MCF 10A (cell line): ENCODE results near the gene GNG7. TPM values are rescaled to one million over a fixed set of nuclear protein-coding genes. Genes with fewer than 3 reads are reported as not detected.

ENCODE experiments used
- Bru-seq: library from RNA; stranded (reverse); fragments of 400-500 nt; gene quantifications from one replicate; lab custom pipeline; 2021; lab: Mats Ljungman, UMichigan
- BruChase-seq, 2 experiments: library from RNA; stranded (reverse); fragments of 400-500 nt; gene quantifications; one replicate each; lab custom pipeline; 2021; lab: Mats Ljungman, UMichigan
- BruUV-seq: library from RNA; stranded (reverse); fragments of 400-500 nt; replicated peaks from 2 replicates; lab custom pipeline; 2021; lab: Mats Ljungman, UMichigan
- CTCF ChIA-PET: fragments of 300-600 bp; sonication (Branson Sonifier 250); formaldehyde crosslinking; extraction: SDS; loops from one replicate; lab custom pipeline; 2021; ENCODE audit warnings: antibody characterized with exemption, inconsistent platforms; lab: Yijun Ruan, JAX
- POLR2A ChIA-PET: fragments of 300-600, 350-650 bp; sonication (Branson Sonifier 250); formaldehyde crosslinking; extraction: SDS; loops from one replicate; lab custom pipeline; 2020; ENCODE audit warnings: antibody characterized with exemption, inconsistent platforms; lab: Yijun Ruan, JAX
- DNase-seq: peaks from one replicate; pipeline ENCODE4 v3.0.0-alpha.2; 2018; ENCODE audit not compliant: unreplicated experiment
- H3K27ac Mint-ChIP-seq: one replicate; pipeline ENCODE4 v1.8.0; 2022; ENCODE audit warnings: mild to moderate bottlenecking, low read depth, mixed read lengths; ENCODE audit not compliant: unreplicated experiment
- H3K27me3 Mint-ChIP-seq: one replicate; pipeline ENCODE4 v1.8.0; 2022; ENCODE audit warnings: mixed read lengths; ENCODE audit not compliant: insufficient read depth, unreplicated experiment
- H3K36me3 Mint-ChIP-seq: one replicate; pipeline ENCODE4 v1.8.0; 2022; ENCODE audit warnings: mild to moderate bottlenecking, moderate library complexity, mixed read lengths; ENCODE audit not compliant: insufficient read depth, unreplicated experiment
- H3K4me1 Mint-ChIP-seq: one replicate; pipeline ENCODE4 v1.8.0; 2022; ENCODE audit warnings: mixed read lengths; ENCODE audit not compliant: insufficient read depth, unreplicated experiment
- H3K4me3 Mint-ChIP-seq: one replicate; pipeline ENCODE4 v1.8.0; 2022; ENCODE audit warnings: mild to moderate bottlenecking, moderate library complexity, mixed read lengths; ENCODE audit not compliant: unreplicated experiment
- H3K9me3 Mint-ChIP-seq: one replicate; pipeline ENCODE4 v1.8.0; 2022; ENCODE audit warnings: mixed read lengths; ENCODE audit not compliant: unreplicated experiment
- intact Hi-C: fragments of 100-400 bp; cut with micrococcal nuclease; formaldehyde crosslinking; loops from 2 replicates; pipeline ENCODE4 v1.14.1; 2022
- long read RNA-seq: library from polyadenylated mRNA; stranded (forward); transcript quantifications from one replicate; pipeline ENCODE4 v2.0.0, GENCODE V29; 2022
- total RNA-seq: library from RNA; stranded (reverse); gene quantifications from 2 replicates; pipeline ENCODE4 v1.2.3, GENCODE V29; 2022
- TF ChIP-seq, protein P1 (sequence below): fragments of 200-600 bp; IDR thresholded peaks from one replicate; pipeline ENCODE4 v1.8.0; 2022; ENCODE audit warnings: antibody characterized with exemption, mild to moderate bottlenecking; ENCODE audit not compliant: unreplicated experiment

The GNG7 gene
- 0.22 and 0.51 TPM in 2 replicates for total RNA-seq
- percentile 15 among the genes with signal in this experiment for Bru-seq, nascent RNA
- BruChase-seq, experiment 1, labeled RNA remaining after a 6-hour chase = percentile 12 among the genes with signal in this experiment
- percentile 11 among the genes with signal in this experiment for BruChase-seq, experiment 2, labeled RNA remaining after a 2-hour chase
- long read RNA-seq, full-length matches to known transcripts = 1 of 4 reads
- long read RNA-seq, partial matches to known transcripts = 0 of 4 reads
- long read RNA-seq, other reads (novel, unspliced or antisense) = 3 of 4 reads

DNA sequence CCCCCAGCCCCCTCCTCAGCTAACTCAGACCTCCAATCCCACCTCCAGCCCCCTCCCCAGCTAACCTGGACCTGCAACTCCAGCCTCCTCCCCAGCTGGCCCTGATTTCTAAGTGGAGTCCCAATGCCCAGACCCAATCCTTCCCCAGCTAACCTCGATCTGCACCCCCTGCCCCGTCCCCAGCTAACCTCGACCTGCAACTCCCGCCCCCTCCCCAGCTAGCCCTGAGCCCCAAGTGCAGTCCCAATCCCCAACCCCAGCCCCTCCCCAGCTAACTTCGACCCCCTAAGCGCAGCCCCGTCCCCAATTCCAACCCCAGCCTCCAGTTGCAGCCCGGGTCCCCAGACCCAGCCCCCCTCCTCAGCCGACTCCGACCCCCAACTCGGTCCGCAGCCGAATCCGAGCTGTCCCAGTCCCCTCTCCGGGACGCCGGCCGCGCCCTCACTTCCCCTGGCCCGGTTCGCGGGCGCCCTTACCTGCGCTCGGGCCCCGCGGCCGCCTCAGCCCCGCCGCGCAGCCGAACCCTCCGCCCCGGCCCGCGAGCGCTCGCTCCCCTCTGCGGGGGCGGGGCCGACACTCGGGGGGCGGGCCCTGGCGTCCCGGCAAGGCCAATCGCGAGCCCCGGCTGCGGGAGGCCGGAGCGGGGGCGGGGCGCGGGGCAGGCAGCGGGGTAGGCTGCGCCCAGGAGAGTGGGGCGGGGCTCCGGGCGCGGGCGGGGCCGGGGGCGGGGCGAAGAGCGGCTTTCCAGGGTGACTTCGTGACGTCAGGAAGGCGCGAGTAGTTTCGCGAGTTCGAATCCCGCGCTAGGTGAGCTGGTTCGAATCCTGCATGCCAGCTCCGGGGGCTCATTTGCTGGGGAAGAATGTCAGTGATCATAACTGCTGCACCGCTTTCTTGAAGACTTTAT, at the start of gene GNG7:
Gene GNG7 (minus strand): TSS at position 525 of the 907 bp plus-strand sequence. CDS start 182,006 bp downstream, outside the sequence.
- DNase-seq = peak; percentile 89
- intact Hi-C loops = no loop called here
- POLR2A ChIA-PET = interaction anchor here (0.7 to 2.1 kb wide), 2 partner anchors 54 to 91 kb away, joined by 3 to 5 read pairs; no protein-coding TSS in a partner anchor
- Mint-ChIP-seq H3K27me3 (peaks cover 23% of the 10 kb centered on the region), H3K4me3 (peak within 1 kb of the TSS; percentile 63), H3K9me3 (no peaks in the 10 kb centered on the region), H3K36me3 (peaks cover 7% of the 10 kb centered on the region), H3K4me1 (no peaks in the 10 kb centered on the region), H3K27ac (no peak within 1 kb of the TSS)
- CTCF ChIA-PET = interaction anchor here (1.3 kb wide), 1 partner anchor 204 kb away, joined by 4 read pairs; no protein-coding TSS in a partner anchor
- BruUV-seq = no TSS peak
- TF ChIP-seq, protein P1, sequence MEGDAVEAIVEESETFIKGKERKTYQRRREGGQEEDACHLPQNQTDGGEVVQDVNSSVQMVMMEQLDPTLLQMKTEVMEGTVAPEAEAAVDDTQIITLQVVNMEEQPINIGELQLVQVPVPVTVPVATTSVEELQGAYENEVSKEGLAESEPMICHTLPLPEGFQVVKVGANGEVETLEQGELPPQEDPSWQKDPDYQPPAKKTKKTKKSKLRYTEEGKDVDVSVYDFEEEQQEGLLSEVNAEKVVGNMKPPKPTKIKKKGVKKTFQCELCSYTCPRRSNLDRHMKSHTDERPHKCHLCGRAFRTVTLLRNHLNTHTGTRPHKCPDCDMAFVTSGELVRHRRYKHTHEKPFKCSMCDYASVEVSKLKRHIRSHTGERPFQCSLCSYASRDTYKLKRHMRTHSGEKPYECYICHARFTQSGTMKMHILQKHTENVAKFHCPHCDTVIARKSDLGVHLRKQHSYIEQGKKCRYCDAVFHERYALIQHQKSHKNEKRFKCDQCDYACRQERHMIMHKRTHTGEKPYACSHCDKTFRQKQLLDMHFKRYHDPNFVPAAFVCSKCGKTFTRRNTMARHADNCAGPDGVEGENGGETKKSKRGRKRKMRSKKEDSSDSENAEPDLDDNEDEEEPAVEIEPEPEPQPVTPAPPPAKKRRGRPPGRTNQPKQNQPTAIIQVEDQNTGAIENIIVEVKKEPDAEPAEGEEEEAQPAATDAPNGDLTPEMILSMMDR = no peak

DNA sequence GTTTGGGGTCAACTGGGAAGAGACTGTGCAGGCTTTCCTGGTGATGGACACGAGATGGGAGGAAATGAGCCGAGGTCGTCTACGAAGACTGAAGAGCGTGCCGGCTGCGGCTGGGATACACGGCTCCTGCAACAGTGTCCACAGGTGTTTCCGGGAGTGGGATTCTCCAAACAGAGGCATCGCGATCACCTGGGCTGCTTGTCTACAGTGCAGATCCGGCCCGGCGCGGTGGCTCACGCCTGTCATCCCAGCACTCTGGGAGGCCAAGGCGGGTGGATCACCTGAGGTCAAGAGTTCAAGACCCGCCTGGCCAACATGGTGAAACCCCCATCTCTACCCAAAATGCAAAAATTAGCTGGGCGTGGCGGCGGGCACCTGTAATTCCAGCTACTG, 48.9 kb upstream of the GNG7 start:
- no peak for DNase-seq
- intact Hi-C loops = no loop called here
- Mint-ChIP-seq H3K4me3 (no peak overlapping the region), H3K9me3 (no peaks in the 10 kb centered on the region), H3K27me3 (no peaks in the 10 kb centered on the region), H3K36me3 (peaks cover 20% of the 10 kb centered on the region), H3K4me1 (no peaks in the 10 kb centered on the region), H3K27ac (no peak overlapping the region)
- BruUV-seq = no TSS peak
- ChIA-PET POLR2A (no interaction called here), CTCF (interaction anchor here (0.7 to 6.2 kb wide), 4 partner anchors 15 to 265 kb away, joined by 3 to 86 read pairs (median 5); no protein-coding TSS in a partner anchor)
- TF ChIP-seq, protein P1 = no peak

GRCh38 chr19:2750808-2751437, 48.4 kb upstream of the GNG7 start:
- Mint-ChIP-seq H3K4me1 (no peaks in the 10 kb centered on the region), H3K27ac (no peak overlapping the region), H3K27me3 (no peaks in the 10 kb centered on the region), H3K36me3 (peaks cover 16% of the 10 kb centered on the region), H3K9me3 (no peaks in the 10 kb centered on the region), H3K4me3 (no peak overlapping the region)
- BruUV-seq = no TSS peak
- TF ChIP-seq, protein P1 = no peak
- DNase-seq = no peak
- intact Hi-C loops = no loop called here
- ChIA-PET CTCF (interaction anchor here (0.7 to 6.2 kb wide), 5 partner anchors 7 to 104 kb away, joined by 3 to 86 read pairs (median 5); no protein-coding TSS in a partner anchor), POLR2A (interaction anchor here (2.2 kb wide), 1 partner anchor 102 kb away, joined by 13 read pairs; no protein-coding TSS in a partner anchor)
